GM19463 (cell line): ENCODE measurements around the gene CHKB.

Experiments used
- ATAC-seq: cut with Tn5 transposase; IDR thresholded peaks from one replicate; pipeline ENCODE4 v1.9.1; 2021; ENCODE audit warnings: mild to moderate bottlenecking, moderate library complexity; ENCODE audit not compliant: unreplicated experiment

The CHKB gene

GRCh38 chr22:50575426-50575941 is 7.2 kb downstream of the CHKB start:
- no peak for ATAC-seq

- ATAC-seq, result no peak
Measured at GRCh38 chr22:50574383-50574755, 8.3 kb downstream of the CHKB start.

DNA sequence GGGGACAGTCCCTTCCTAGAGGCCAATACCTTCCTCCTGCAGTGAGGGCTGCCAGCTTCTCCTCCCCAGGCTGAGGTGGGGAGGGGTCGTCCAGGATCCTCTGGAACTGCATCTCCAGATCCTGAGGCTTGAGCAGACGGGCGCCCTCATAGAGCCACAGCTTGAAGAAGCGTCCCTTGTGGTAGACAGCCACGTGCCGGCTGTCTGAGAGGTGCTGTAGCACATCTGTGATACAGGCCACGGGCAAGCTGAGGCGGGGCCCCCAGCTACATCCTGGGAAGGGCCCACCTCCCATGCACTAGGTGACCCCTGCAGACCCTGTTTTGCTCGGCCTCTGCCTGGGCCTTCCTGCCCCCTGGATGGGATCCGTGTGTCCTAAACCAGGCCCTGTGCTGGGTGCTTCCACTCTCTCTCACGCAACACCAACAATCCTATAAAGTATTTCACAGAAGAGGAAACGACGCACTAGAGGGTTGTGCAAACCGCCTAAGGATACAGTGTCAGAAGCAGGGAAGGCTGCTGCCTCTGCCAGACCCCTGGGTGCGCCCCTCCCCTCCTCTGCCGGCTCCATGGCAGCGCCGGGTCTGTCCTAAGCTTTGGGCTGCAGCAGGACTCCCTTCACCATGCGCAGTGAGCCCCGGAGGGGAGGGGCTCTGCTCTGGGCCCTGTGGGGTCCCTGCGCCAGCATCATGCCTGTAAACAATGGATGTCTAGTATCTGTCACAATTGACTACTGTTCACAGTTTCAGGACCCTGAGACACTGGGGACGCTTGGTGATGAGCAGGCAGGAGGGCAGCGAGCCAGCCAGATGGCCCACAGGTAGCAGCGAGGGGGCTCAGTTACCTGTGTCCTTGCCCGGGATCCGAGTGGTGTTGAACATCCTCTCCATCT is 8.9 kb downstream of the CHKB start:
- ATAC-seq, result no peak

- ATAC-seq, result no peak
Measured at GRCh38 chr22:50572965-50573364, 9.7 kb downstream of the CHKB start.

GRCh38 chr22:50571264-50572175 is 11.1 kb downstream of the CHKB start:
- ATAC-seq, result no peak

GRCh38 chr22:50570861-50571260 is 11.8 kb downstream of the CHKB start:
- no peak for ATAC-seq

GRCh38 chr22:50569896-50570535 is 12.6 kb downstream of the CHKB start:
- ATAC-seq, result no peak

DNA sequence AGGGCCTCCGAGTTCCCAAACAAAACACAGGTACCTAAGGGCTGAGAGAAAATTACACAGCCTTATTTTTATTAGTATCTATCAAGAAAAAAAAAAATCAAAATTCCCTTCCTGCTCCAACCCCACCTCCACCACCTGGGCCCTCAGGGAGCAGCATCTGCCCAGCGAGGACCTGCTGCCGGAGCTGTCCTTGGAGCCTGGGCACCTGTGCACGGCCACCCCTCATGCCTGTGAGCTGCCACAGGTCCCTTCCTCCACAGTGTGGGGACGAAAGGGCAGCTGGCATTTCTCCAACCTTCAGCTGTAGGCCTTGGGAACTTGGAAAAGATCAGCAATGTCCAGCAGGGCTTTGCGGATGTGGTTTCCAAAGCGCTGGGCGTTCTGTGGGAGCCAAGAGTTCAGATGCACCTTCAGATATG is 13.6 kb downstream of the CHKB start:
- no peak for ATAC-seq

DNA sequence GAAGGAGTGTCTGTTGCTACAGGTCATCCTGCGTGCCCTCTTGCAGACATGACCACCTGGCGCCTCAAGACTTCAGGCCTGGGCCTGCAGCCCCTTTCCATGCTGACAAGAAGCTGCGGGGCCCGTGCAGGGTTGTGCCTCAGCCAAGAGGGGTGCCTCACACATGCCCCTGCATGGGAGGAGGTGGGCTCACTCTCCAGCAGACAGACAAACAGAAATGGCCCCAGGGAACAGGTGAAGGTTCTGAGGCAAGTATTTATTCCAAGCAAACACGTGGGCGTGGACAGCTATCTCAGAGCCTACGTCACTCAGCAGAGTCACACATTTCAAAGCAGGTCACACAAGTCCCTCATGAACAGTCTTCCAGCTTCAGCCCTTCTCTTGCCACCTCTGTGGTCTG is 14.0 kb downstream of the CHKB start:
- no peak for ATAC-seq

- ATAC-seq, result no peak
Measured at GRCh38 chr22:50567721-50568252, 14.9 kb downstream of the CHKB start.

GRCh38 chr22:50564289-50564688 is 18.4 kb downstream of the CHKB start:
- ATAC-seq, result no peak

DNA sequence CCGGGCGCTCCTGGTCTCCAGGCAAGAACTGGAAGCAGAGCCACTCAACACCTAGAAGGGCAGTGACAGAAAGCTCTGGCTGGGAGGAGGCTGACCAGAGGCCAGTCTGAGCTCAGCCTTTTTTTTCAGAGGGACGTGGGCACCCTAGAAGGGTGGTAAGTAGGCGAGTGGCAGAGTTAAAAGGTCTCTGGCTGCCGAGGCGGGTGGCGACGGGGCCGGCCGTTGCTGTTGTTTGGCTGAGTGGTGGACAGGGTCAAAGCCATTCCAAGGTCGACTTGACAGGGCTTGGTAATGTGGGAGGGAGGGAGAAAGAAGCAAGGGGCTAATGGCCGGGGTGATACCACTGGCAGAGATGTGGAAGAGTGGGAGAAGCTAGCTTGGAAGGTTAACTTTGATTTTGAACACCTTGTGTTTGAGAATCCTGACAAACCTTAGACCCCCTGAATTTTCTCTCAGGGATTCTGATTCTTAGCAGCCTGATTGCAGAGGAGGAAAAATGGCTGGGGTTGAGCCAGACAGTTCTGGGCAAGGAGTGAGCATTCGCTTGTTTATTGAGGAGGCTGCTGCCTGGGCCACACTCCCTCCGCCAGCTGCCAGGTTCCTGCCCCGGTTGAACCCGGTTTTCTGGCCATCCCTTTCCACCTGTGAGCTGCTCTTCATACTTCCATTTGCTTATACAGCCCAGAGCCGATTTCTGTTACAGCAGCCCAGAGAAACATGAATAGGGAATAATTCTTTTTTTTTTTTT is 19.1 kb downstream of the CHKB start:
- ATAC-seq, result no peak

- peak; percentile 92 for ATAC-seq
Measured at GRCh38 chr22:50562523-50563412, 19.9 kb downstream of the CHKB start, which contains the start of gene SYCE3. Gene SYCE3, minus strand, starts transcription at chr22:50562919. Its CDS starts 6,514 bp downstream, at chr22:50556405.

DNA sequence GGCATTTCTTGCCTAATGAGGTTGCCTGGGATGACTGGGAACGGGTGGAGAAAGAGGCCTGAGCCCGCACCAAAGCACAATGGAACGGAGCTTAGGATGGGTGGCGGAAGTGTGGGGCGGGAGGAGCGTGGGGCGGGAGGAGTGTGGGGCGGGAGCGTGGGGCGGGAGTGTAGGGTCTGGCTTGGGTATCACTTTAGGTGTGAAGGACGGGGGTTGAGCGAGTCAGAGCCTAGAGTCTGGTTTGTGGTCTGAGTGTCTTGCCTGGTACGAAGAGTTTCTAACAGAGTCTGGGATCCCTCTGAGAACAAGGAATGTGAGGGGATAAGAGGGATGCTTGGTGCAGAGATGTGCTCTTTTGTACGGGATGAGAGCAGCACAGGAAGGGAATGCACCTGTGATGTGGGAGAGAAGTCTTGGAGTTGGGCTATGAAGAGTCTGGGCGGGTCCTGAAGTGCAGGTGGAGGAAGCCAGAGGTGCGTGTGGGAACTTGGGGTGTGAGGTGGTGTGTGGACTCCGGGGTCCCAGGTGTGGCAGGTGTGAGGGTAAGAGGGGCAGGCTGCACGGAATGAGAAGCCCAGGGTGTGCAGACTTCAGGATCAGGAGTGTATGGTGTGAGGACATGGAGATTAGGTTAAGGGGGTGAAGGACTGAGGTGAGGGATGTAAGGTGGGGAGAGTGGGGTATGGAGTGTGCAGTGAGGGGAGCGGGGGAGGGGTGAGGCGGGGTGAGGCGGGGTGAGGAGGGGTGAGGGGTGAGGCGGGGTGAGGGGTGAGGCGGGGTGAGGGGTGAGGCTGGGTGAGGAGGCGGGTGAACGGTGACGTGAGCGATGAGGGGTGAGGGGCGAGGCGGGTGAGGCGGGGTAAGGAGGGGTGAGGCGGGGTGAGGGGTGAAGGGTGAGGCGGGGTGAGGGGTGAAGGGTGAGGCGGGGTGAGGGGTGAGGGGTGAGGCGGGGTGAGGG is 21.0 kb downstream of the CHKB start:
- no peak for ATAC-seq

DNA sequence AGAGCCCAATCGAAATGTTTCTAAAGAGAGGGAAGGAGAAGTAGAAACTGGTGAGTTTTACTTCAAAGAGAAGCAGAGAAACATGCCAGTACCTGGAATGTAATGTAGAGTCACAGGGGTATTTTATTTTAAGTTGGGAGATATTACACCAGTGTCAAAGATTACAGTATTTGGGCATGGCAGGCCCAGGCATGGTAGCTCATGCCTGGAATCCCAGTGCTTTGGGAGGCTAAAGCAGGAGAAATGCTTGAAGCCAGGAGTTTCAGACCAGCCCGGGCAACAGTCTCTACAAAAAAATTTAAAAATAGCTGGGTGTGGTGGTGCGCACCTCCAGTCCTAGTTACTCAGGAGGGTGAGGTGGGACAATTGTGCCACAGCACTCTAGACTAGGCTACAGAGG is 22.6 kb downstream of the CHKB start:
- ATAC-seq, result no peak

DNA sequence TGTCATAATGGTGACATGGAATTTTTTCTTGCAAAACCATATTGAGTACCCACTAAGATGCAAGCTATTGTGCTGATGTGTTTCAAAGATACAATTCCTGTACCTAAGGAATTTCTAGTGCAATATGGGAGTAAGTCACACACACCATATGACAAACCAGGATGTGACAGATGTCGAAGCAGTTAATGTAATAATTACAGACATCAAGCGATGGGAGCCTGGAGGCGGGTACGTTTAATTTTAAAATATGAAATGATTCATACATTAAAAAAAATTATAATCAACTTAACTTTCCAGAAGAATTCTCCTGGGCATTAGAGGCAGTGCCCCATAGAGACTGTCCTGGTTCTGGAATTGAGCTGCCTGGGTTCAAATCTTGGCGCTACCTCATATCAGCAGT is 25.9 kb downstream of the CHKB start:
- no peak for ATAC-seq

GRCh38 chr22:50553310-50553709 is 29.3 kb downstream of the CHKB start:
- ATAC-seq, result no peak
